SK-N-MC (cell line): Measurements from ENCODE around the gene SLC26A8.
A peak's percentile ranks its signal among the peaks of the same experiment; 100 is the strongest.

Experiments
- DNase-seq: peaks from one replicate; pipeline ENCODE4 v3.0.0-alpha.2; 2011; ENCODE audit warnings: low read depth, low spot score
- H3K27ac ChIP-seq: fragments of 200-600 bp; sonication (generic); 2 replicates; pipeline ENCODE4 v1.5.1; 2016; ENCODE audit warnings: mixed run types
- H3K36me3 ChIP-seq: fragments of 200-600 bp; sonication (generic); 2 replicates; pipeline ENCODE4 v1.6.1; 2017; ENCODE audit warnings: antibody characterized with exemption, low read length, mixed read lengths; ENCODE audit not compliant: insufficient read depth
- H3K4me3 ChIP-seq: fragments of 200-600 bp; sonication (generic); 2 replicates; pipeline ENCODE4 v1.5.1; 2016
- H3K9ac ChIP-seq: fragments of 200-600 bp; sonication (generic); 2 replicates; pipeline ENCODE4 v1.8.0; 2017; ENCODE audit warnings: mixed run types, mixed read lengths; ENCODE audit not compliant: insufficient read length
- H3K9me3 ChIP-seq: fragments of 200-600 bp; sonication (generic); 2 replicates; pipeline ENCODE4 v1.6.1; 2017; ENCODE audit warnings: low read depth, mild to moderate bottlenecking, antibody characterized with exemption, low read length, moderate library complexity, mixed read lengths
- EZH2 ChIP-seq: fragments of 200-600 bp; sonication (generic); IDR thresholded peaks from one replicate; pipeline ENCODE4 v1.6.1; 2017; ENCODE audit warnings: antibody characterized with exemption
- FOXP2 ChIP-seq: optimal IDR thresholded peaks from 2 replicates; pipeline ENCODE3; 2011; ENCODE audit warnings: mild to moderate bottlenecking, moderate library complexity; ENCODE audit not compliant: insufficient read depth; ENCODE audit errors: extremely low read length, control extremely low read depth
- POLR2AphosphoS5 ChIP-seq: IDR thresholded peaks from 2 replicates; pipeline ENCODE4 v1.6.1; 2012; ENCODE audit warnings: mild to moderate bottlenecking, low read depth, low read length, borderline replicate concordance

The SLC26A8 gene

GRCh38 chr6:36056178-36056577 lies 31.7 kb upstream of the SLC26A8 start:
- TF ChIP-seq FOXP2 (no peak), EZH2 (no peak), POLR2AphosphoS5 (no peak)
- H3K27ac ChIP-seq = no peak overlapping the region
- H3K4me3 ChIP-seq = no peak overlapping the region
- DNase-seq = no peak
- H3K9ac ChIP-seq = no peak overlapping the region
- H3K36me3 ChIP-seq = peaks cover 30% of the 10 kb centered on the region
- H3K9me3 ChIP-seq = no peaks in the 10 kb centered on the region

GRCh38 chr6:36054956-36055355 lies 30.5 kb upstream of the SLC26A8 start:
- TF ChIP-seq EZH2 = no peak
- TF ChIP-seq POLR2AphosphoS5 = no peak
- no peak for TF ChIP-seq FOXP2
- no peaks in the 10 kb centered on the region for H3K9me3 ChIP-seq
- no peak overlapping the region for H3K4me3 ChIP-seq
- H3K36me3 ChIP-seq = peaks cover 18% of the 10 kb centered on the region
- H3K9ac ChIP-seq = no peak overlapping the region
- H3K27ac ChIP-seq = no peak overlapping the region
- no peak for DNase-seq

GRCh38 chr6:36054415-36054814 lies 30.0 kb upstream of the SLC26A8 start:
- no peak for DNase-seq
- Histone ChIP-seq H3K27ac (0 out of 2 replicates have a peak overlapping the region, but pooled peaks have one; percentile 44), H3K9ac (no peak overlapping the region), H3K9me3 (no peaks in the 10 kb centered on the region), H3K36me3 (peaks cover 13% of the 10 kb centered on the region; the same call in 1 of the 2 replicates), H3K4me3 (peak overlapping the region; percentile 1; the same call in 1 of the 2 replicates)
- TF ChIP-seq POLR2AphosphoS5 (no peak), FOXP2 (no peak), EZH2 (no peak)

GRCh38 chr6:36053878-36054277 lies 29.4 kb upstream of the SLC26A8 start:
- Histone ChIP-seq H3K36me3 (peaks cover 11% of the 10 kb centered on the region; the same call in 1 of the 2 replicates), H3K27ac (peak overlapping the region; percentile 44), H3K9ac (no peak overlapping the region), H3K9me3 (no peaks in the 10 kb centered on the region), H3K4me3 (peak overlapping the region; percentile 1; the same call in 1 of the 2 replicates)
- DNase-seq = no peak
- TF ChIP-seq EZH2 = no peak
- TF ChIP-seq POLR2AphosphoS5 = no peak
- no peak for TF ChIP-seq FOXP2

- TF ChIP-seq FOXP2 (no peak), POLR2AphosphoS5 (no peak), EZH2 (no peak)
- Histone ChIP-seq H3K27ac (peak overlapping the region; percentile 66; the same call in 1 of the 2 replicates), H3K36me3 (peaks cover 11% of the 10 kb centered on the region; the same call in 1 of the 2 replicates), H3K9ac (no peak overlapping the region), H3K4me3 (peak overlapping the region; percentile 25; the same call in 1 of the 2 replicates), H3K9me3 (no peaks in the 10 kb centered on the region)
- no peak for DNase-seq
Observed at GRCh38 chr6:36052097-36052496, 27.7 kb upstream of the SLC26A8 start.

- H3K27ac ChIP-seq = peak overlapping the region; percentile 74; the same call in 1 of the 2 replicates
- 0 out of 2 replicates have a peak, but pooled peaks cover 11% of the 10 kb centered on the region for H3K36me3 ChIP-seq
- no peak for DNase-seq
- H3K4me3 ChIP-seq = no peak overlapping the region
- peak overlapping the region; percentile 52 for H3K9ac ChIP-seq
- TF ChIP-seq FOXP2 (no peak), POLR2AphosphoS5 (no peak), EZH2 (no peak)
- no peaks in the 10 kb centered on the region for H3K9me3 ChIP-seq
Observed at GRCh38 chr6:36050947-36051710, 26.7 kb upstream of the SLC26A8 start.

- TF ChIP-seq POLR2AphosphoS5 = no peak
- TF ChIP-seq FOXP2 = no peak
- TF ChIP-seq EZH2 = no peak
- H3K36me3 ChIP-seq = 0 out of 2 replicates have a peak, but pooled peaks cover 11% of the 10 kb centered on the region
- no peak overlapping the region for H3K4me3 ChIP-seq
- no peak overlapping the region for H3K9ac ChIP-seq
- H3K27ac ChIP-seq = no peak overlapping the region
- DNase-seq = no peak
- H3K9me3 ChIP-seq = no peaks in the 10 kb centered on the region
Observed at GRCh38 chr6:36050305-36050704, 25.9 kb upstream of the SLC26A8 start.

- H3K4me3 ChIP-seq = no peak overlapping the region
- H3K9ac ChIP-seq = no peak overlapping the region
- no peak overlapping the region for H3K27ac ChIP-seq
- TF ChIP-seq POLR2AphosphoS5 = no peak
- TF ChIP-seq EZH2 = no peak
- no peak for TF ChIP-seq FOXP2
- H3K9me3 ChIP-seq = no peaks in the 10 kb centered on the region
- DNase-seq = no peak
- H3K36me3 ChIP-seq = 0 out of 2 replicates have a peak, but pooled peaks cover 6% of the 10 kb centered on the region
Observed at GRCh38 chr6:36049582-36049981, 25.1 kb upstream of the SLC26A8 start.

GRCh38 chr6:36042618-36043260 lies 18.3 kb upstream of the SLC26A8 start:
- TF ChIP-seq POLR2AphosphoS5 (no peak), EZH2 (no peak), FOXP2 (no peak)
- Histone ChIP-seq H3K9me3 (no peaks in the 10 kb centered on the region), H3K9ac (no peak overlapping the region), H3K4me3 (no peak overlapping the region), H3K36me3 (no peaks in the 10 kb centered on the region), H3K27ac (no peak overlapping the region)
- no peak for DNase-seq
